Measurements from ENCODE around the gene MED29.

MED29 gene

GRCh38 chr19:39409208-39410016 lies 18.2 kb downstream of the MED29 start:
- peak; percentile 81 for DNase-seq
- H3K9me3 ChIP-seq (ENCODE audit: severe bottlenecking) = no peaks in the 10 kb centered on the region
- H3K27ac ChIP-seq = peak overlapping the region; percentile 36
- H3K36me3 ChIP-seq = no peaks in the 10 kb centered on the region
- TF ChIP-seq CTCF (IDR thresholded peaks at IDR 0.05; ENCODE audit: low read depth, low read length) = no peak
- peak overlapping the region; percentile 84 for H3K4me3 ChIP-seq (ENCODE audit: low read depth, low read length)
- no peaks in the 10 kb centered on the region for H3K27me3 ChIP-seq (ENCODE audit: insufficient read depth, low read depth, severe bottlenecking)

- Histone ChIP-seq H3K36me3 (peaks cover 4% of the 10 kb centered on the region), H3K27ac (peak overlapping the region; percentile 36; the same call in 1 of the 2 replicates), H3K4me3 (ENCODE audit: low read depth, low read length) (peak overlapping the region; percentile 84), H3K9me3 (ENCODE audit: severe bottlenecking) (no peaks in the 10 kb centered on the region), H3K27me3 (ENCODE audit: insufficient read depth, low read depth, severe bottlenecking) (no peaks in the 10 kb centered on the region)
- TF ChIP-seq CTCF (IDR thresholded peaks at IDR 0.05; ENCODE audit: low read depth, low read length) = no peak
- DNase-seq = no peak
Measured at GRCh38 chr19:39410017-39410830, 19.0 kb downstream of the MED29 start.

- Histone ChIP-seq H3K9me3 (ENCODE audit: severe bottlenecking) (no peaks in the 10 kb centered on the region), H3K36me3 (peaks cover 7% of the 10 kb centered on the region), H3K4me3 (ENCODE audit: low read depth, low read length) (no peak overlapping the region), H3K27me3 (ENCODE audit: insufficient read depth, low read depth, severe bottlenecking) (no peaks in the 10 kb centered on the region), H3K27ac (no peak overlapping the region)
- DNase-seq = no peak
- TF ChIP-seq CTCF (IDR thresholded peaks at IDR 0.05; ENCODE audit: low read depth, low read length) = no peak
Measured at GRCh38 chr19:39410831-39411080, 19.6 kb downstream of the MED29 start.

GRCh38 chr19:39411081-39411831 lies 20.1 kb downstream of the MED29 start:
- H3K4me3 ChIP-seq (ENCODE audit: low read depth, low read length) = peak overlapping the region; percentile 70
- no peak for TF ChIP-seq CTCF (IDR thresholded peaks at IDR 0.05; ENCODE audit: low read depth, low read length)
- no peak for DNase-seq
- no peaks in the 10 kb centered on the region for H3K9me3 ChIP-seq (ENCODE audit: severe bottlenecking)
- H3K27ac ChIP-seq = no peak overlapping the region; the same call in 1 of the 2 replicates
- no peaks in the 10 kb centered on the region for H3K27me3 ChIP-seq (ENCODE audit: insufficient read depth, low read depth, severe bottlenecking)
- peaks cover 12% of the 10 kb centered on the region for H3K36me3 ChIP-seq

- H3K27ac ChIP-seq = peak overlapping the region; percentile 56
- peak; percentile 69 for TF ChIP-seq CTCF (IDR thresholded peaks at IDR 0.05; ENCODE audit: low read depth, low read length)
- peak; percentile 90 for DNase-seq
- H3K9me3 ChIP-seq (ENCODE audit: severe bottlenecking) = no peaks in the 10 kb centered on the region
- H3K36me3 ChIP-seq = peaks cover 16% of the 10 kb centered on the region
- H3K27me3 ChIP-seq (ENCODE audit: insufficient read depth, low read depth, severe bottlenecking) = no peaks in the 10 kb centered on the region
- H3K4me3 ChIP-seq (ENCODE audit: low read depth, low read length) = peak overlapping the region; percentile 70
Measured at GRCh38 chr19:39411832-39412099, 20.6 kb downstream of the MED29 start.

Data from WERI-Rb-1 (cell line).